Skeletal muscle satellite cell (primary cell): ENCODE data around the gene ADAM8. TPM values are rescaled to one million over a fixed set of nuclear protein-coding genes. Genes with fewer than 3 reads are reported as not detected.
"Not testable (repeated sequence)": the region's sequence is repeated elsewhere in the genome, so short reads cannot be mapped to it uniquely, and the experiment has no call there.

Experiments
- H3K27me3 ChIP-seq: 2 replicates; pipeline ENCODE4 v1.7.0; 2013; ENCODE audit warnings: low read length; ENCODE audit not compliant: control insufficient read depth, insufficient read depth
- H3K36me3 ChIP-seq: 2 replicates; pipeline ENCODE4 v1.7.0; 2013; ENCODE audit warnings: mild to moderate bottlenecking, control low read depth, low read length; ENCODE audit not compliant: insufficient read depth
- H3K4me1 ChIP-seq: 2 replicates; pipeline ENCODE4 v1.7.0; 2013; ENCODE audit warnings: low read length; ENCODE audit not compliant: control insufficient read depth, insufficient read depth
- H3K4me2 ChIP-seq: 2 replicates; pipeline ENCODE4 v1.7.0; 2013; ENCODE audit warnings: mild to moderate bottlenecking, low read length
- H3K4me3 ChIP-seq: 2 replicates; pipeline ENCODE4 v1.7.0; 2013; ENCODE audit warnings: low read length
- H3K9ac ChIP-seq: 2 replicates; pipeline ENCODE4 v1.7.0; 2013; ENCODE audit warnings: mild to moderate bottlenecking, low read depth, low read length, moderate library complexity
- H3K9me3 ChIP-seq: replicated peaks from 2 replicates; pipeline ENCODE4 v1.7.0; 2013; ENCODE audit warnings: mild to moderate bottlenecking, control low read depth, low read length
- total RNA-seq: library from RNA; depleted of rRNA; stranded (reverse); fragments of >200 nt; gene quantifications from 2 replicates; pipeline ENCODE4 v1.2.3, GENCODE V29; 2012; rRNA removed

ADAM8 gene
- under 0.01 and 0.44 TPM in 2 replicates for total RNA-seq

GRCh38 chr10:133276435-133277201, at the start of gene ADAM8:
ADAM8 (minus strand) TSS chr10:133276868; CDS start chr10:133276817, 51 bp downstream.
- Histone ChIP-seq H3K27me3 (peaks cover 25% of the 10 kb centered on the region), H3K36me3 (peaks cover 8% of the 10 kb centered on the region), H3K4me2 (peak within 1 kb of the TSS; percentile 44), H3K4me1 (no peaks in the 10 kb centered on the region), H3K9ac (no peak within 1 kb of the TSS), H3K9me3 (no peaks in the 10 kb centered on the region), H3K4me3 (no peak within 1 kb of the TSS)

DNA sequence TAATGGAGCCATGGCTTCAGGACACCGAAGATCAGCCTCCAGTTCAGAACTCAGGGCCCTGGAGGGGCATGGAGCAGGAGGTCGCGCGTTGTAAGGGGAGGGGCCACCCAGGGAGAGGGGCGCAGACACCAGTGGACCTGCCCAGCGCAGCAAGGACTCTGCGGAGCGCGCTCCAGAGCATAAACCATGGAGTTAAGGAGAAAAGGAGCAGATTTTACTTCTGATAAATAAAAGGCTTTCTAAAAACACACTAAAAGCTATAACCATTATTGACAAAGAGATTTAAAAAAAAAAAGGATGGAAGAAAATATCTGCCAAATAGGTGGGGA, 49.5 kb upstream of the ADAM8 start:
- Histone ChIP-seq H3K9me3 (no peaks in the 10 kb centered on the region), H3K9ac (no peak overlapping the region), H3K4me1 (peaks cover 8% of the 10 kb centered on the region), H3K36me3 (no peaks in the 10 kb centered on the region), H3K4me2 (peak overlapping the region; percentile 76), H3K27me3 (peaks cover 48% of the 10 kb centered on the region), H3K4me3 (no peak overlapping the region)

GRCh38 chr10:133325440-133326222, 49.0 kb upstream of the ADAM8 start:
- H3K4me3 ChIP-seq, result peak overlapping the region; percentile 39
- peaks cover 8% of the 10 kb centered on the region for H3K4me1 ChIP-seq
- no peaks in the 10 kb centered on the region for H3K9me3 ChIP-seq
- H3K36me3 ChIP-seq, result no peaks in the 10 kb centered on the region
- H3K27me3 ChIP-seq, result peaks cover 43% of the 10 kb centered on the region
- peak overlapping the region; percentile 76 for H3K4me2 ChIP-seq
- H3K9ac ChIP-seq, result no peak overlapping the region

- Histone ChIP-seq H3K36me3 (no peaks in the 10 kb centered on the region), H3K4me1 (peaks cover 5% of the 10 kb centered on the region), H3K27me3 (peaks cover 43% of the 10 kb centered on the region), H3K9me3 (no peaks in the 10 kb centered on the region), H3K9ac (no peak overlapping the region), H3K4me3 (no peak overlapping the region), H3K4me2 (peak overlapping the region; percentile 76)
Measured at GRCh38 chr10:133324857-133325260, 48.2 kb upstream of the ADAM8 start.

DNA sequence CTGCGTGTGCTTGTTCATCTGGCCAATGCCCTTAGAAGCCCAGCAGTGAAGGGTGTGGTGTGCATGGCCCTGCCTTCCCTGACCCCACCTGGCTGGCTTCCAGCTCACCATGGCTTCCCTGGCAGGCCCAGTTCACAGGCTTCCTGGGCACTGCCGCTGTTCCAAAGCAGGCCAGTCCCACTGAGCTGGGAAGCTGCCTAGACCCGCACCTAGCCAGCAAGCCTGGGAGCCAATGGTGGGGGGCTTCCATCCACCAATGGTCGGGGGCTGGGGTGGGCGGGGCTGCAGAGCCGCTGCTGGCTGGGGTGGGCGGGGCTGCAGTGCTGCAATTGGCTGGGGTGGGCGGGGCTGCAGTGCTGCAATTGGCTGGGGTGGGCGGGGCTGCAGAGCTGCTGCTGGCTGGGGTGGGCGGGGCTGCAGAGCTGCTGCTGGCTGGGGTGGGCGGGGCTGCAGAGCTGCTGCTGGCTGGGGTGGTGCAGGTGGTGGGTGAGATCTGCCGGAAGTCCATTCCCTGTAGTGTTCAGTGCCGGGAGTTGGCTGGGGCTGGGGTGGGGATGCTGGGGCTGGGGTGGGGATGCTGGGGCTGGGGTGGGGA, 47.6 kb upstream of the ADAM8 start:
- Histone ChIP-seq H3K36me3 (no peaks in the 10 kb centered on the region), H3K4me2 (peak overlapping the region; percentile 58), H3K9ac (no peak overlapping the region), H3K4me3 (no peak overlapping the region), H3K9me3 (no peaks in the 10 kb centered on the region), H3K4me1 (peaks cover under 1% of the 10 kb centered on the region), H3K27me3 (peaks cover 45% of the 10 kb centered on the region)

DNA sequence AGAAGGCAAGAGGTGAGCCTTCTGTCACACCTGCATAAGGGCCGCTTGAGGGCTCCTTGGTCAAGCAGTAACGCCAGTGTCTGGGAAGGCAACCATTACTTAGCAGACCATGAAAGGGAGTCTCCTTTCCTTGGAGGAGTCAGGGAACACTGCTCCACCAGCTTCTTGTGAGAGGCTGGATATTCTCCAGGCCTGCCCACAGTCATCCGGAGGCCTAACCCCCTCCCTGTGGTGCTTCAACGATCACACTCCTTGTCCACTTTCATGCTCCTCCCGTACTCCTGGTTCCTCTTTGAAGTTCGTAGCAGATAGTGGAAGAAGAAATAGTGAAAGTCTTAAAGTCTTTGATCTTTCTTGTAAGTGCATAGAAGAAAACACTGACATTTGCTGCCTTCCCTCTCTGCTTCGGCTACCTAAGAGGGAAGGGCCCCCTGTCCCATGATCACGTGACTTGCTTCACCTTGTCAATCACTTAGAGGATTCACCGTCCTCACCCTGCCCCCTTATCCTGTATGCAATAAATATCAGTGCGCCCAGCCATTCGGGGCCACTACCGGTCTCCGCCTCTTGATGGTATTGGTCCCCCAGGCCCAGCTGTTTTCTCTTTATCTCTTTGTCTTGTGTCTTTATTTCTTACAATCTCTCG, 45.5 kb upstream of the ADAM8 start:
- H3K9me3 ChIP-seq, H3K9ac ChIP-seq, H3K4me3 ChIP-seq, H3K36me3 ChIP-seq, H3K4me1 ChIP-seq, H3K4me2 ChIP-seq: not testable (repeated sequence)
- H3K27me3 ChIP-seq, result peaks cover 30% of the 10 kb centered on the region

DNA sequence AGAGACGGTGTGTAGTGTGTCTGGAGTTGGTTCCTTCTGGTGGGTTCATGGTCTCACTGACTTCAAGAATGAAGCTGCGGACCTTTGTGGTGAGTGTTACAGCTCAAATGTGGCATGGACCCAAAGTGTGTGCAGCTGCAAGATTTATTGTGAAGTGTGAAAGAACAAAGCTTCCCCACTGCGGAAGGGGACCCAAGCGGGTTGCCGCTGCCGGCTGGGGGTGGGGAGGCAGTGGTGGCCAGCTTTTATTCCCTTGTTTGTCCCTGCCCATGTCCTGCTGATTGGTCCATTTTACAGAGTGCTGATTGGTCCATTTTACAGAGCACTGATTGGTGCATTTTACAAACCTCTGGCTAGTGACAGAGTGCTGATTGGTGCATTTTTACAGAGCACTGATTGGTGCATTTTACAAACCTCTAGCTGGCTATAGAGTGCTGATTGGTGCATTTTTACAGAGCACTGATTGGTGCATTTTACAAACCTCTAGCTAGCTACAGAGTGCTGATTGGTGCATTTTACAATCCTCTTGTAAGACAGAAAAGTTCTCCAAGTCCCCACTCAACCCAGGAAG, 44.3 kb upstream of the ADAM8 start:
- not testable (repeated sequence) for H3K4me1 ChIP-seq, H3K4me2 ChIP-seq, H3K9ac ChIP-seq, H3K36me3 ChIP-seq, H3K4me3 ChIP-seq, H3K9me3 ChIP-seq
- H3K27me3 ChIP-seq, result peaks cover 17% of the 10 kb centered on the region

DNA sequence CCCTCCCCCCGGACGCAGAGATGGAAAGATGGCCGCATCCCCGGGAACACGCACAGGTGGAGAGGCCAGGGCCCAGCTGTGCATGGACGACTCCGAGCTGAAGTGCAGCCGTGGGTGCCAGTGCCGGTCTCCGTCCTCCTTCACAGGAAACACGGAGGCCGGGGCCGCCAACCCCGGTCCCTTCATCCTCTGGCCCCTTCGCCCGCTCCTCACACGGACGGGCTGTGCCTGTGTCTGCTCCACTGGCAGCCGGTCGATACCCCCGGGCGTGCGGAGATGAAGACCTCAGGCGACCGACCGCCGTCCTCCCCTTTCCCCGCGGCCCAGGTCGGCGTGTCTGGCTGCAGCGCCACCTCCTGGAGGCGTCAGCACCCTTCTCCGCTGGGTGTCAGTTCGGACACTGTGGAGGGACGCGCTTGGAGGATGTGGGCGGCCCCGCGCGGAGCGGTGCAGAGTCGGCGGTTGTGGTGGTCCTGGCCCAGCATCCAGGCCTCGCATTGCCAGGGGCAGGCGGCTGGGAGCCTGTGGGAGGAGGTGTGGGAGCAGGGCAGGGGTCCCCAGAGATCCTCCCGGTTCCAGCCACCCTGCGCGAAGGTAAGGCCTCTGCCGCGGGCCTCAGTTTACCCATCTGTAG, 41.9 kb upstream of the ADAM8 start:
- Histone ChIP-seq H3K27me3 (peaks cover 7% of the 10 kb centered on the region), H3K4me2 (peak overlapping the region; percentile 82), H3K36me3 (no peaks in the 10 kb centered on the region), H3K9me3 (no peaks in the 10 kb centered on the region), H3K4me3 (peak overlapping the region; percentile 61), H3K9ac (peak overlapping the region; percentile 21), H3K4me1 (peaks cover 3% of the 10 kb centered on the region)

- Histone ChIP-seq H3K9me3 (no peaks in the 10 kb centered on the region), H3K4me2 (no peak overlapping the region), H3K4me3 (no peak overlapping the region), H3K36me3 (peaks cover 2% of the 10 kb centered on the region), H3K9ac (no peak overlapping the region), H3K27me3 (peaks cover 7% of the 10 kb centered on the region), H3K4me1 (peaks cover 3% of the 10 kb centered on the region)
Measured at GRCh38 chr10:133316732-133317131, 40.1 kb upstream of the ADAM8 start.

- Histone ChIP-seq H3K4me3 (no peak overlapping the region), H3K4me2 (no peak overlapping the region), H3K9ac (no peak overlapping the region), H3K36me3 (peaks cover 6% of the 10 kb centered on the region), H3K27me3 (peaks cover 7% of the 10 kb centered on the region), H3K9me3 (no peaks in the 10 kb centered on the region), H3K4me1 (peaks cover 3% of the 10 kb centered on the region)
Measured at GRCh38 chr10:133316266-133316665, 39.6 kb upstream of the ADAM8 start.

- Histone ChIP-seq H3K4me3 (no peak overlapping the region), H3K4me2 (no peak overlapping the region), H3K9ac (no peak overlapping the region), H3K36me3 (peaks cover 6% of the 10 kb centered on the region), H3K9me3 (no peaks in the 10 kb centered on the region), H3K27me3 (peaks cover 7% of the 10 kb centered on the region), H3K4me1 (peaks cover 3% of the 10 kb centered on the region)
Measured at GRCh38 chr10:133315847-133316246, 39.2 kb upstream of the ADAM8 start.
